Measurements from ENCODE around the gene RNASE8. TPM values are rescaled to one million over a fixed set of nuclear protein-coding genes. Genes with fewer than 3 reads are reported as not detected.

Gene RNASE8
- polyA plus RNA-seq, 3 donors: not detected

DNA sequence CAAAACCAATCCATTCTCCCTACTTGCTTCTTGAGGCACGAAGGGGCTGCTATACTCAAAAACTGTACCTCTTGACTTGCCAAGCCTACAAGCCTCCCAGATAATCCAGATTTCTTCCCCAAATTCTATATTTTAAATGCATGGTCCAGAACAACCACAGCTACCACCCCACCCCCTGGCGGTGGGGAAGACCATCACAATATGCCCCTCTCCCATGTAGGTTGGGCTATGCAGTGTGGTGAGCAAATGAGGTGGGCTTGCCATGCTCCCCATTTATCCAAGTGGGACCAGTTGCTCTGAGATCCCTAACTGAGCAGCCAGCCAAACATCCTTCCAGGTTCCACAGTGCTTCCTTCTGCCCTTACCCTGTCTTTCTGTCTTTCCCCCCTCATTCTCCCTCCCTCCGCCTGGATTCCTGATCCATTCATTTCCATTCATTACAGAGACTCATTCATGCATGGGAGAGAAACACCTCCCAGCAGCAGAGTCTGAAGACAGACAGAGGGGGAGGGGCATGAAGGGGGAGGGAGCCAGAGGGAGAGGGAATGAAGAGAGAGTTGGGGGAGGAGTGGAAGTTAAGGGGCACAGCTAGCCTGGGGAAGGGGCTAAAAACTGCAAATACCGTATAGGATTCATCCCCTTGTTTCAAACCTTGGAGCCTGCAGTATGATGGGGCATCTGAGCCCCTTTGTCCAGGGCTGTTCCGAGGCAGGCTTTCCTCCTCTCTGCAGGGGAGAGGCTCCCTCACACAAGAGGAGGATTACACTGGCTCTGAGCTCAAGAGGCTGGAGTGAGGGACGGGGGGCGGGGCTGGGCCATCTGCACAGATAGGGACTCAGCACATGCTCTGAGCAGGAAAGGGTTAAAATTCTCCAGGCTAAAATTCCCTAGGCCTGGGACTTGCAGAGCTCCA, 36.4 kb downstream of the RNASE8 start:
- no peak overlapping the region for H3K9ac ChIP-seq (ENCODE audit: insufficient read depth, low read length, poor library complexity, severe bottlenecking)
- 94% methylated on average over 2 of the region's 7 CpGs for WGBS (ENCODE audit: insufficient coverage)
- H3K4me1 ChIP-seq (ENCODE audit: control insufficient read depth in 1 of 2, insufficient read depth in 2 of 2, low read length in 2 of 2): peaks cover 11 to 20% of the 10 kb centered on the region in 2 donors
- Mint-ChIP-seq H3K9me3 (peaks cover 0 to 4% (median 0%) of the 10 kb centered on the region in 7 donors), H3K36me3 (peaks cover 14 to 23% of the 10 kb centered on the region in 2 donors), H3K27ac (no peak overlapping the region), H3K4me1 (peaks cover 19% of the 10 kb centered on the region), H3K27me3 (ENCODE audit: low read depth in 3 of 3) (peaks cover 4 to 13% (median 10%) of the 10 kb centered on the region in 3 donors), H3K4me3 (no peak overlapping the region)
- H3K27ac ChIP-seq (ENCODE audit: low read depth in 1 of 2, low read length in 2 of 2): no peak overlapping the region
- no peak overlapping the region for H3K4me2 ChIP-seq (replicated peaks; ENCODE audit: extremely low read depth, low read length, poor library complexity, severe bottlenecking)
- H4K20me1 ChIP-seq (ENCODE audit: insufficient read depth, low read length): peaks cover 6% of the 10 kb centered on the region
- TF ChIP-seq, protein P1, sequence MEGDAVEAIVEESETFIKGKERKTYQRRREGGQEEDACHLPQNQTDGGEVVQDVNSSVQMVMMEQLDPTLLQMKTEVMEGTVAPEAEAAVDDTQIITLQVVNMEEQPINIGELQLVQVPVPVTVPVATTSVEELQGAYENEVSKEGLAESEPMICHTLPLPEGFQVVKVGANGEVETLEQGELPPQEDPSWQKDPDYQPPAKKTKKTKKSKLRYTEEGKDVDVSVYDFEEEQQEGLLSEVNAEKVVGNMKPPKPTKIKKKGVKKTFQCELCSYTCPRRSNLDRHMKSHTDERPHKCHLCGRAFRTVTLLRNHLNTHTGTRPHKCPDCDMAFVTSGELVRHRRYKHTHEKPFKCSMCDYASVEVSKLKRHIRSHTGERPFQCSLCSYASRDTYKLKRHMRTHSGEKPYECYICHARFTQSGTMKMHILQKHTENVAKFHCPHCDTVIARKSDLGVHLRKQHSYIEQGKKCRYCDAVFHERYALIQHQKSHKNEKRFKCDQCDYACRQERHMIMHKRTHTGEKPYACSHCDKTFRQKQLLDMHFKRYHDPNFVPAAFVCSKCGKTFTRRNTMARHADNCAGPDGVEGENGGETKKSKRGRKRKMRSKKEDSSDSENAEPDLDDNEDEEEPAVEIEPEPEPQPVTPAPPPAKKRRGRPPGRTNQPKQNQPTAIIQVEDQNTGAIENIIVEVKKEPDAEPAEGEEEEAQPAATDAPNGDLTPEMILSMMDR (IDR thresholded peaks at IDR 0.05): no peak
- peaks cover 0 to 3% of the 10 kb centered on the region in 2 donors for H3K27me3 ChIP-seq (ENCODE audit: control insufficient read depth in 2 of 2, insufficient read depth in 2 of 2, low read length in 2 of 2)
- intact Hi-C loops (cut with micrococcal nuclease): loop anchor here (2.0 to 10.0 kb wide), 3 partner anchors 13 to 409 kb away; partner anchors contain the start of genes ANG (in 1 of the 2) and RNASE4 (in 1 of the 2)
- H3K79me2 ChIP-seq (ENCODE audit: insufficient read depth, low read length): no peaks in the 10 kb centered on the region
- H3K4me3 ChIP-seq (replicated peaks in 1 of 3; ENCODE audit: low read depth in 2 of 3, low read length in 3 of 3): no peak overlapping the region
- no peak for DNase-seq
- H2AFZ ChIP-seq (ENCODE audit: insufficient read depth, low read depth, low read length, poor library complexity, severe bottlenecking): no peak overlapping the region
- peaks cover 9 to 25% of the 10 kb centered on the region in 2 donors for H3K36me3 ChIP-seq (replicated peaks in 1 of 2; ENCODE audit: control insufficient read depth in 1 of 2, insufficient read depth in 2 of 2, low read length in 2 of 2)
- H3K9me3 ChIP-seq (replicated peaks in 1 of 2; ENCODE audit: control insufficient read depth in 1 of 2, insufficient read depth in 1 of 2, low read length in 2 of 2): no peaks in the 10 kb centered on the region

DNA sequence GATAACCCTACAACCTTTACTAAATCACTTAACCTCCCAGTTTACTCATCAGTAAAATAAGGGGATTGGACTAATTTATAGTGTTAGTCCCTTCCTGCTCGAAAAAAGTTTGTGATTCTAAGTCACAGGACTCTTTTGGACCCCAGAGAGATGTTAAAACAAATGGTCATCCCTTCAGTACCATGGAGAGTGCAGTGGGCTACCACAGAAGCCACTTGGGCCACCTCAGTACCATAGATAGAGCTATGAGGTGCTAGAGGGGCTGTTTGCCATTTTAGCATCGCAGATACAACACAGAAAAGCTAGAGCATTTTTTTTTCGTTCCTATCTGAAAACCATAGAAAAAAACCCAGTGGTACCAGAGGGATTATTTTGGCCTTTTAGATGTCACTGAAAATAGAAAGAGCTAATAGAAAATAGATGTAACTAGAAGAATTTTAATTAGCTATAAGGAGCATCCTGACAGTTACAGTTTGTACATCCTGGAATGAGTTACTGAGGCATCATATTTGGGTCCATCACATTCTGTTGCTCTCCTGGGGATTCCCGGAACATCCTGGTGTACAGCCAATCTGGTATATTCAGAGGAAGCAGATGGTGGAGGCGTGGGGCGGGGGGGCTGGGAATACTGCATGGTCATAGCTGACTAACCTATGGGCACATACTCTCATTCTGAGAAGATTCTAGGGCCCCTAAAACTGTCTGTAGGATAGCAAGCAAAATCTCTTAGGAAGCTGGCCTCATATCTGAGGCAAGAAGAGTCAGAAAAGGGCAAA, 38.0 kb downstream of the RNASE8 start:
- Histone ChIP-seq H3K9me3 (replicated peaks in 1 of 2; ENCODE audit: control insufficient read depth in 1 of 2, insufficient read depth in 1 of 2, low read length in 2 of 2) (no peaks in the 10 kb centered on the region), H3K36me3 (replicated peaks in 1 of 2; ENCODE audit: control insufficient read depth in 1 of 2, insufficient read depth in 2 of 2, low read length in 2 of 2) (peaks cover 0 to 10% of the 10 kb centered on the region in 2 donors), H3K79me2 (ENCODE audit: insufficient read depth, low read length) (no peaks in the 10 kb centered on the region), H3K27ac (ENCODE audit: low read depth in 1 of 2, low read length in 2 of 2) (no peak overlapping the region), H2AFZ (ENCODE audit: insufficient read depth, low read depth, low read length, poor library complexity, severe bottlenecking) (no peak overlapping the region), H3K4me1 (ENCODE audit: control insufficient read depth in 1 of 2, insufficient read depth in 2 of 2, low read length in 2 of 2) (peaks cover 16 to 26% of the 10 kb centered on the region in 2 donors), H3K9ac (ENCODE audit: insufficient read depth, low read length, poor library complexity, severe bottlenecking) (no peak overlapping the region), H3K4me2 (replicated peaks; ENCODE audit: extremely low read depth, low read length, poor library complexity, severe bottlenecking) (no peak overlapping the region), H4K20me1 (ENCODE audit: insufficient read depth, low read length) (peaks cover 6% of the 10 kb centered on the region), H3K4me3 (replicated peaks in 1 of 3; ENCODE audit: low read depth in 2 of 3, low read length in 3 of 3) (no peak overlapping the region), H3K27me3 (ENCODE audit: control insufficient read depth in 2 of 2, insufficient read depth in 2 of 2, low read length in 2 of 2) (peaks cover 0 to 3% of the 10 kb centered on the region in 2 donors)
- intact Hi-C loops (cut with micrococcal nuclease): loop anchor here in 1 of 2 donors (10.0 kb wide), 1 partner anchor 411 kb away; the partner anchor contains the start of genes ANG and RNASE4
- peaks cover 0 to 2% (median 0%) of the 10 kb centered on the region in 7 donors for H3K9me3 Mint-ChIP-seq
- no peak overlapping the region for H3K4me3 Mint-ChIP-seq
- peaks cover 4 to 16% (median 15%) of the 10 kb centered on the region in 3 donors for H3K27me3 Mint-ChIP-seq (ENCODE audit: low read depth in 3 of 3)
- no peak overlapping the region for H3K27ac Mint-ChIP-seq
- DNase-seq: no peak
- TF ChIP-seq, protein P1 (IDR thresholded peaks at IDR 0.05): no peak
- H3K36me3 Mint-ChIP-seq: peaks cover 8% of the 10 kb centered on the region in 2 donors
- WGBS (ENCODE audit: insufficient coverage): no CpG with 5 or more reads among the region's 6 CpGs
- H3K4me1 Mint-ChIP-seq: peaks cover 22% of the 10 kb centered on the region

All from CD14-positive monocyte (primary cell).